OCI-M1 (cell line): ENCODE measurements around the gene LPIN2.
"Not testable (repeated sequence)": the region's sequence is repeated elsewhere in the genome, so short reads cannot be mapped to it uniquely, and the experiment has no call there.

Source experiments
- DNase-seq: peaks from one replicate; lab custom pipeline; 2025; lab: John Stamatoyannopoulos, UW

Gene LPIN2

DNA sequence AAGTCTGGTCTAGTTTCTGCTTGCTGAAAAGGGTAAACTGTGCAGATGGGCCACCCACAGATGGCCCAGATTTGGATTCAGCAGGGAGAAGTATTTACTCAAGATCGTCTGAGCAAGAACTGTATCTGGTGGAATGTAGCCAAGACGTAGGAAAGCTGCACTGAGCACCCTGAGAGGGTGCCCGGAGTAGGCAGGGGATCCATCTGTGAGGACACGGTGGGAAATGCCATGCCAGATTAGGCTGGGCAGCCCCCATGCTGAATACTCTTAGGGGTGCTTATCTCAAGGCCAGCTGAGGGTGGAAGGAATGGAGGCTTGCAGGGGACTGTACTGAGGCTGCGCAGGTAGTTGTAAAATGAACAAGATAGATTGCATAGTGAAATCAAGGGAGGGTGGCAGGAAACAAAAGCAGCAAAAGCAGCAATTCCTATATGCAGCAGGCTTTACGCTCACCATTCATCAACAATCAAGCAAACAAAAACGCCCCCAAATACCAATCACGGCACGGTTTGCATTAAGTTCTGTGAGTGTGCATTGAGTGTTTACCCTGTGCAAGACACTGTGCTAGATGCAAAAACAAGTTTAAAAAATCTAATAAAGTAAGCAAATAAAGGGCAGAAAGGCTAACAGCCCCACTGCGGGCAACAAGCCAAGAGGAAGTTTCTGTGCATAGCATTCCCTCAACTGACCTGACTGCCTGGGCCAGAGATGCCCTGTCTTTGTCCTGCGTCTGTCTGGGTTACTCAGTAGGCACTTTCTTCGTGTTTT is 32.2 kb upstream of the LPIN2 start:
- peak; percentile 27 for DNase-seq

DNA sequence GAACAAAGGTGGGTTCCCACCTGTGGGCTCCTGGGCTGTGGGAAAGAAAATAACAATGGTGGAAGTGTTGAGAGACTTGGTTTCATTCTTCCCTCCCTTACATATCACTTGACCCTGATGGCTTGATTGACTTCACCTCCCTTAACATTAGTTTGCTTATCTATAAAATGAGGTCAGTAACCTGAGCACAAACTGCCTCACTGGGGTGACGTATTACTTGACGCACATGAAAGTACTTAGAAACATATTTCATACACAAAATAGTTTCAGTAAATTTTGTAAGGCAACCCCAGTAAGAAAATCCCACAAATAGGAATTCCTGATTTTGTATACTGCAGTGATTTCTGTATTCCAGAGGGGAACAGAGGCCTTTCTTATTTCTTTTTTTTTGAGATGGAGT is 29.4 kb upstream of the LPIN2 start:
- DNase-seq, result peak; percentile 30

DNA sequence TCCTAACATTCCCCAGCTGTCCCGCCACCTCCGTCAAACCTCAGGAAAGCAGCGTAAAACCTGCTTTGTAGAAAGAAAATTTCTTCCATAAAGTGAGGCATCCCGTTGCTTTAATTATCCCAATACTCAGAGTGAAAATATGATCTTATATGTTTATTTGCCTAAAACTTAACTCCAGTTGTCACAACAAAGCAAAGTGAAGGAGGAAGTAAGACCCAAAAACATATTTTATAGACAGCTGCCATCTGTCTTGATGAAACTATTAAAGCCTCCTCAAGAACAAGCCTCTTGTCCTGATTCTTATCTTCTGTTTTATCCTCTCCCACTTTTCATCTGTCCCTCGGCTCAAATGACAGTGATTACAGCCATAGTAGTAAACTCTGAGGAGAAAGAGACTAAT is 28.9 kb upstream of the LPIN2 start:
- DNase-seq, result no peak

- DNase-seq, result no peak
Observed at GRCh38 chr18:3040881-3041280, 27.9 kb upstream of the LPIN2 start.

GRCh38 chr18:3040173-3040572 is 27.2 kb upstream of the LPIN2 start:
- no peak for DNase-seq

GRCh38 chr18:3037423-3037915 is 24.5 kb upstream of the LPIN2 start:
- DNase-seq, result peak; percentile 68

DNA sequence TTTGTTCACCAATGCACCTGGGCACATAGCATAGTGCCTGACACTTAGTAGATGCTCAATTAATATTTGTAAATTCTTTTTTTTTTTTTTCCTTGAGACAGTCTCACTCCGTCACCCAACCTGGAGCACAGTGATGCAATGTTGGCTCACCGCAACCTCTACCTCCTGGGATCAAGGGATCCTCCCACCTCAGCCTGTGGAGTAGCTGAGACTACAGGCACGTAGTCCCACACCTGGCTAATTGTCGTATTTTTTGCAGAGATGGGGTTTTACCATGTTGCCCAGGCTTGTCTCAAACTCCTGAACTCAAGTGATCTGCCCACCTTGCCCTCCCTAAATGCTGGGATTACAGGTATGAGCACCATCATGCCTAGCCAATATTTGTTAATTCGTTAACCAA is 23.2 kb upstream of the LPIN2 start:
- DNase-seq, result no peak

GRCh38 chr18:3035635-3036034 is 22.7 kb upstream of the LPIN2 start:
- no peak for DNase-seq

GRCh38 chr18:3032721-3033120 is 19.8 kb upstream of the LPIN2 start:
- DNase-seq, result no peak

- DNase-seq, result peak; percentile 19
Observed at GRCh38 chr18:3029215-3029952, 16.4 kb upstream of the LPIN2 start.

- DNase-seq, result not testable (repeated sequence)
Observed at GRCh38 chr18:3028115-3028514, 15.2 kb upstream of the LPIN2 start.

DNA sequence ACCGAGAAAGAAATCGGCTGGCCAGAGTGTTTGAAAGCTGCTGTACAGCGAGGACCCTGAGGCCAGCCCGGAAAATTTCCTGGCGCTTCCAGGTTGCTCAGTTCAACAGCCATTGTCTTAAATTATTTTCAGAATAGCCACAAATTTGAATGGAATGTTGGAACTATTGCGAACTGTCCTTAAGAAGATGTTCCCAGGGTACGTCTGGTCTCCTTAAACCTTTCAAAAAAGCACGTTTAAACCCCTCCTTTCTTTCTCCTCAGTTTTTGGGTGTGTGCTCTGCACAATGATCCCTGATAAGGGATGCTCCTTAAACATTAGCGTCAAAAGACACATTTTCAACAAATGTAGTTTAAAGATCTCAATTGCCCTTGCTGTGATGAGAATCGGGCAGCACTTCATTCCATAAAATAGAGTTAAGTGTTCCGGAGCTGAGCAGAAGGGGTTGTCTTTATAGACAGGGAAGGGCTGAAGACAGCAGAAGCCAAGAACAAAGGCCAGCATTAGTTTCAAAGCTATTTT is 14.5 kb upstream of the LPIN2 start:
- no peak for DNase-seq

- no peak for DNase-seq
Observed at GRCh38 chr18:3025544-3025943, 12.6 kb upstream of the LPIN2 start.

DNA sequence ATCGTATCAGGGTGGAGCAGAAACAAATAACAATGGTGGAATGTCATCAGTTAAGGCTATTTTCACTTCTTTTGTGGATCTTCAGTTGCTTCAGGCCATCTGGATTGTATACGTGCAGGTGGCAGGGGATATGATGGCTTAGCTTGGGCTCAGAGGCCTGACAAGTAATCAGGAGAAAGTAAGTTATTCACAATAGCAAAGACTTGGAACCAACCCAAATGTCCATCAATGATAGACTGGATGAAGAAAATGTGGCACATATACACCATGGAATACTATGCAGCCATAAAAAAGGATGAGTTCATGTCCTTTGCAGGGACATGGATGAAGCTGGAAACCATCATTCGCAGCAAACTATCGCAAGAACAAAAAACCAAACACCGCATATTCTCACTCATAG is 10.7 kb upstream of the LPIN2 start:
- not testable (repeated sequence) for DNase-seq

- DNase-seq, result peak; percentile 74
Observed at GRCh38 chr18:3016585-3017297, 3.8 kb upstream of the LPIN2 start.

GRCh38 chr18:3015851-3016250 is 2.9 kb upstream of the LPIN2 start:
- no peak for DNase-seq

DNA sequence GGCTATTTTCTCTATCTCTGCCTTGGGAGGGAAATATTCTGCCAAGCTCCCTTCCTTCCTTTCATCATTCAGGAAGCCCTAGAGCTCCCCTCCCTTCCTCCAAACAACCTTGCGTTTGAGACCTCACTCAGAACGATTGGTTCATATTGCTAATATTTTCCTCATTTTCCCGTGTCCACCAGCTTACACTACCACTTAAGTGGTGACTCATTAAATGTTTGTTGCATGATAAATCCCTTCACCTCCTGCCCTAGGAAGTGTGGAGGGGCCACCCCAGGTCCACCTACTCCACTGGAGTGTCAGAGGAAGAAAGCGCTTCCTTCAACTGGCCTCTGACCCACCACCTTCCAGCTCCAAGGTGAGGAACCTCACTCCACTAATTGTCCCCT is 2.3 kb upstream of the LPIN2 start:
- DNase-seq, result no peak

DNA sequence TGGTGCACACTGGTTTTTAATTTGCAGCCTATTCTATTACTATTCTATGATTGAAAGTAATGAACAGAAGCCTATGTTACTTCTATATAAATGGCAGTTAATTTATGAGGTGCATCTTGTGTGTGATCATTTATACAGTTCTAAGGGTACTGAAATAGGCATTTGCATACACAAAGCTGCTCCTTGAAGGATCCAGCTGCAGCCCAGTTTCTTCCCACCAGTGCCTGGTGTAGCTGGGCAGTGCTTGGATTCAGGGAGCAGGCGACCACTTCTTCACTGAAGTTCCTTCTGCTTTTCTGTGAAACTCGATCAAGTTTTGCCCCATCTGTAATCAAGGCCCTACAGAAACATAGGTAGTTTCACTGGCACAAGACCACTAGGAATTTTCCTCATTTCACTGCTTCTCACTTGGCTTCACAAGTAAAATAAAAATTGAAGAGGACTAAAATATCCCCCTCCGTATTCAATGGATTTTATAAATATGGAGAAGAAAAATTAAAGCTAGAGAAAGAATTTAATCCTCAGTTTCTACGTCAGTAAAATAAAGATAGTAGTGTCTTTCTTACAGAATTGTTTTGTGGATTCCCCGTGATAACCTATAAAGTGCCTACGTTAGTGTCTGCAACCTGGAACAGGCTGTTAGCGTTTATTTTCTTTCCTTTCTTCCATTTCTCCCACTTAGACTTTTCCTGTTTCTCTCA is 1.7 kb upstream of the LPIN2 start:
- DNase-seq, result peak; percentile 35

- DNase-seq, result peak; percentile 75
Observed at GRCh38 chr18:3012136-3013023, 564 bp downstream of the LPIN2 start.

DNA sequence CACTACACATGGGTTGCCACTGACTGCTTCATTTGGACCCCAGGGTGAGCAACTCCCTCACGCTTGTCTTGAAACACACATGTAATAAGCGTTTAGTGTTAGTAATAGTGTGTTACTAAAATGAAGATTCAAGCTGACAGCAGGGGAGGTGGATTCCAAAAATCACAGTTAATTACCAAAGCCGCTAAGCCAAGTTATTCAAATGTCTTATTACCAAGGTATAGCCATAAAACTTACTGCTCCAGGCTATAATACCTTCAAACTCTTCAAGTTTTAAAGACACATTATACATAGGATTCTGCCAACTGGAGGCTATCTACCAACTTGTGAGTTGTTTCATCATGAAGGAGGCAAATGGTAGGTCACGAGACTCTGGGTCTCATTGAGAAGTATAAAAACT is 2.9 kb downstream of the LPIN2 start:
- DNase-seq, result no peak

GRCh38 chr18:3008541-3008940 is 4.4 kb downstream of the LPIN2 start:
- no peak for DNase-seq
